ENCODE results near the gene KRTAP10-3. TPM values are rescaled to one million over a fixed set of nuclear protein-coding genes. Genes with fewer than 3 reads are reported as not detected.
A peak's percentile ranks its signal among the peaks of the same experiment; 100 is the strongest.

KRTAP10-3 gene
- total and polyA plus RNA-seq, 2 experiments from 2014 or later: not detected

GRCh38 chr21:44517175-44517899 is 41.3 kb downstream of the KRTAP10-3 start:
- Mint-ChIP-seq H3K36me3 (ENCODE audit: low read depth) (peaks cover 4% of the 10 kb centered on the region; the same call in 1 of the 3 replicates), H3K27ac (no peak overlapping the region), H3K9me3 (peaks cover 3% of the 10 kb centered on the region; the same call in 1 of the 3 replicates), H3K4me3 (peak overlapping the region; percentile 6; the same call in 1 of the 3 replicates), H3K4me1 (no peaks in the 10 kb centered on the region; the same call in 2 of the 3 replicates), H3K27me3 (ENCODE audit: insufficient read depth, low read depth, poor library complexity) (peaks cover 10% of the 10 kb centered on the region)
- peak; percentile 55 for DNase-seq (ENCODE audit: low spot score)
- no peak overlapping the region for H2AFZ ChIP-seq
- no peaks in the 10 kb centered on the region for H3K79me2 ChIP-seq (replicated peaks; ENCODE audit: insufficient read depth)
- H3K4me3 ChIP-seq: no peak overlapping the region
- no peaks in the 10 kb centered on the region for H3K4me1 ChIP-seq (ENCODE audit: insufficient read depth)
- no peaks in the 10 kb centered on the region for H3K27me3 ChIP-seq (ENCODE audit: insufficient read depth)
- no peak overlapping the region for H3K27ac ChIP-seq (ENCODE audit: low read depth)
- H3K36me3 ChIP-seq (ENCODE audit: insufficient read depth): no peaks in the 10 kb centered on the region
- H3K9me2 ChIP-seq (ENCODE audit: insufficient read depth): 0 out of 2 replicates have a peak, but pooled peaks cover 6% of the 10 kb centered on the region
- H3F3A ChIP-seq (replicated peaks; ENCODE audit: low read depth): no peaks in the 10 kb centered on the region
- TF ChIP-seq ZNF114 (CRISPR knock-in tag; IDR thresholded peaks at IDR 0.05) (no peak), POLR2AphosphoS5 (IDR thresholded peaks at IDR 0.05; ENCODE audit: low read depth) (peak; percentile 57)
- ATAC-seq: peak; percentile 37
- H4K20me1 ChIP-seq (replicated peaks; ENCODE audit: insufficient read depth): no peaks in the 10 kb centered on the region
- H3K4me2 ChIP-seq: no peak overlapping the region

- no peak overlapping the region for H3K27ac Mint-ChIP-seq
- peaks cover 10% of the 10 kb centered on the region for H3K27me3 Mint-ChIP-seq (ENCODE audit: insufficient read depth, low read depth, poor library complexity)
- no peak for TF ChIP-seq POLR2AphosphoS5 (IDR thresholded peaks at IDR 0.05; ENCODE audit: low read depth)
- TF ChIP-seq ZNF462 (CRISPR knock-in tag; IDR thresholded peaks at IDR 0.05): no peak
- TF ChIP-seq STAT1 (IDR thresholded peaks at IDR 0.05; ENCODE audit: unreplicated experiment): no peak
- TF ChIP-seq NANOG (IDR thresholded peaks at IDR 0.05; ENCODE audit: borderline replicate concordance): no peak
- TF ChIP-seq REST (IDR thresholded peaks at IDR 0.05; ENCODE audit: unreplicated experiment): no peak
Measured at GRCh38 chr21:44516828-44517174, 41.8 kb downstream of the KRTAP10-3 start.

More at GRCh38 chr21:44516828-44517174, 41.8 kb downstream of the KRTAP10-3 start:
- H3K27ac ChIP-seq (ENCODE audit: low read depth): no peak overlapping the region
- no peaks in the 10 kb centered on the region for H3K4me1 ChIP-seq (ENCODE audit: insufficient read depth)
- no peaks in the 10 kb centered on the region for H3F3A ChIP-seq (replicated peaks; ENCODE audit: low read depth)
- no peaks in the 10 kb centered on the region for H3K27me3 ChIP-seq (ENCODE audit: insufficient read depth)
- no peaks in the 10 kb centered on the region for H3K79me2 ChIP-seq (replicated peaks; ENCODE audit: insufficient read depth)
- peaks cover 4% of the 10 kb centered on the region; the same call in 1 of the 3 replicates for H3K36me3 Mint-ChIP-seq (ENCODE audit: low read depth)
- H3K4me1 Mint-ChIP-seq: no peaks in the 10 kb centered on the region; the same call in 2 of the 3 replicates
- no peak overlapping the region for H3K4me3 ChIP-seq
- H3K36me3 ChIP-seq (ENCODE audit: insufficient read depth): no peaks in the 10 kb centered on the region
- H3K9me3 Mint-ChIP-seq: peaks cover 3% of the 10 kb centered on the region; the same call in 1 of the 3 replicates
- ATAC-seq (no peak), DNase-seq (ENCODE audit: low spot score) (no peak)
- 0 out of 2 replicates have a peak, but pooled peaks cover 6% of the 10 kb centered on the region for H3K9me2 ChIP-seq (ENCODE audit: insufficient read depth)
- no peaks in the 10 kb centered on the region for H4K20me1 ChIP-seq (replicated peaks; ENCODE audit: insufficient read depth)
- H3K4me2 ChIP-seq: no peak overlapping the region
- no peak overlapping the region for H3K4me3 Mint-ChIP-seq
- H2AFZ ChIP-seq: no peak overlapping the region

Data from GM23338 (cell line).